Right lobe of liver (tissue), 6 donors: Measurements from ENCODE around the gene DUSP22. TPM values are rescaled to one million over a fixed set of nuclear protein-coding genes. Genes with fewer than 3 reads are reported as not detected.

Experiments
- ATAC-seq, 4 donors: fragments of 200-7000 bp; cut with Tn5 transposase; one replicate each; pipeline ENCODE4 v1.9.1; 2020; ENCODE audit warnings: mild to moderate bottlenecking in 4 of 4, moderate library complexity in 4 of 4
- DNase-seq, 3 donors: peaks; one replicate each; pipeline ENCODE4 v3.0.0-alpha.2; 2020
- H3K27ac ChIP-seq, 3 donors: fragments of 200-600 bp; one replicate each; pipeline ENCODE4 v1.8.0; 2022
- H3K27me3 ChIP-seq, 2 donors: fragments of 200-600 bp; one replicate each; pipeline ENCODE4 v1.8.0; 2022
- H3K36me3 ChIP-seq, 4 donors: fragments of 200-600 bp; sonication (generic) in 1 of 4; one replicate each; pipeline versions ENCODE4 v1.5.1 to v1.8.0; 2017 to 2022; ENCODE audit warnings: control low read depth in 1 of 4
- H3K4me1 ChIP-seq, 4 donors: fragments of 200-600 bp; sonication (generic) in 1 of 4; one replicate each; pipeline versions ENCODE4 v1.5.1 to v1.8.0; 2017 to 2022; ENCODE audit warnings: control low read depth in 1 of 4
- H3K4me3 ChIP-seq, 3 donors: fragments of 200-600 bp; one replicate each; pipeline ENCODE4 v1.8.0; 2022
- H3K9me3 ChIP-seq, 4 donors: fragments of 200-600 bp; sonication (generic) in 1 of 4; one replicate each; pipeline versions ENCODE4 v1.5.1 to v1.8.0; 2017 to 2022; ENCODE audit warnings: control low read depth in 1 of 4
- POLR2A ChIP-seq: fragments of 450-650 bp; IDR thresholded peaks from one replicate; pipeline ENCODE4 v1.6.1; 2017; ENCODE audit warnings: antibody characterized with exemption, mild to moderate bottlenecking
- WGBS: methylation state at CpG from one replicate; pipeline ENCODE4 v1.1.6; 2018; ENCODE audit warnings: low coverage, low lambda C conversion rate; ENCODE audit not compliant: insufficient coverage; ENCODE audit errors: missing lambda C conversion rate; 5-methylcytosine and 5-hydroxymethylcytosine counted together
- intact Hi-C, 2 donors: fragments of 100-400 bp; cut with DNase I; formaldehyde crosslinking; loops; one replicate each; pipeline versions ENCODE4 v1.11.2 to v1.14.1; 2022
- total RNA-seq, 6 experiments: library from RNA; depleted of rRNA in 2 of 6; stranded (reverse); fragments of >200 nt in 2 of 6; fragmentation: NEBNext Ultra II Directional in 3 of 6; extraction: Animal tissue kit (Norgen Biotek cat#: 25700) in 3 of 6; gene quantifications; one replicate each; pipeline versions ENCODE4 v1.1.0 to v1.2.4, GENCODE V29; 2016 to 2023
- TF ChIP-seq, protein P1 (sequence below), 4 donors: fragments of 200-600 bp in 3 of 4; fragments of 450-650 bp in 1 of 4; IDR thresholded peaks; one replicate each; pipeline versions ENCODE4 v1.5.1 to v1.8.0; 2016 to 2022; ENCODE audit warnings: antibody characterized with exemption in 4 of 4, mild to moderate bottlenecking in 2 of 4
- donor health status: DM: no; HTN: yes; CAD: no.
- donor health status: DM: no; HTN: no; CAD: no.
- donor health status: DM: no; HTN: no; CAD: no.
- donor health status: DM: no; HTN: yes; CAD: no.
- donor health status: DM: no; HTN: yes; CAD: no.

Gene DUSP22
- total RNA-seq, 6 experiments from 2014 or later: 20.6 to 24.8 (median 21.3) TPM

GRCh38 chr6:364609-365540 is 72.6 kb downstream of the DUSP22 start:
- TF ChIP-seq, protein P1, sequence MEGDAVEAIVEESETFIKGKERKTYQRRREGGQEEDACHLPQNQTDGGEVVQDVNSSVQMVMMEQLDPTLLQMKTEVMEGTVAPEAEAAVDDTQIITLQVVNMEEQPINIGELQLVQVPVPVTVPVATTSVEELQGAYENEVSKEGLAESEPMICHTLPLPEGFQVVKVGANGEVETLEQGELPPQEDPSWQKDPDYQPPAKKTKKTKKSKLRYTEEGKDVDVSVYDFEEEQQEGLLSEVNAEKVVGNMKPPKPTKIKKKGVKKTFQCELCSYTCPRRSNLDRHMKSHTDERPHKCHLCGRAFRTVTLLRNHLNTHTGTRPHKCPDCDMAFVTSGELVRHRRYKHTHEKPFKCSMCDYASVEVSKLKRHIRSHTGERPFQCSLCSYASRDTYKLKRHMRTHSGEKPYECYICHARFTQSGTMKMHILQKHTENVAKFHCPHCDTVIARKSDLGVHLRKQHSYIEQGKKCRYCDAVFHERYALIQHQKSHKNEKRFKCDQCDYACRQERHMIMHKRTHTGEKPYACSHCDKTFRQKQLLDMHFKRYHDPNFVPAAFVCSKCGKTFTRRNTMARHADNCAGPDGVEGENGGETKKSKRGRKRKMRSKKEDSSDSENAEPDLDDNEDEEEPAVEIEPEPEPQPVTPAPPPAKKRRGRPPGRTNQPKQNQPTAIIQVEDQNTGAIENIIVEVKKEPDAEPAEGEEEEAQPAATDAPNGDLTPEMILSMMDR (IDR thresholded peaks at IDR 0.05): no peak
- no peak for TF ChIP-seq POLR2A
- Histone ChIP-seq H3K9me3 (no peaks in the 10 kb centered on the region), H3K27ac (no peak overlapping the region), H3K36me3 (no peaks in the 10 kb centered on the region), H3K4me1 (peaks cover 0 to 12% (median 4%) of the 10 kb centered on the region in 4 donors), H3K4me3 (no peak overlapping the region), H3K27me3 (peaks cover 0 to 3% of the 10 kb centered on the region in 2 donors)
- WGBS: 56% methylated on average over 11 of the region's 11 CpGs
- no peak for ATAC-seq
- intact Hi-C loops: no loop called here
- no peak for DNase-seq

DNA sequence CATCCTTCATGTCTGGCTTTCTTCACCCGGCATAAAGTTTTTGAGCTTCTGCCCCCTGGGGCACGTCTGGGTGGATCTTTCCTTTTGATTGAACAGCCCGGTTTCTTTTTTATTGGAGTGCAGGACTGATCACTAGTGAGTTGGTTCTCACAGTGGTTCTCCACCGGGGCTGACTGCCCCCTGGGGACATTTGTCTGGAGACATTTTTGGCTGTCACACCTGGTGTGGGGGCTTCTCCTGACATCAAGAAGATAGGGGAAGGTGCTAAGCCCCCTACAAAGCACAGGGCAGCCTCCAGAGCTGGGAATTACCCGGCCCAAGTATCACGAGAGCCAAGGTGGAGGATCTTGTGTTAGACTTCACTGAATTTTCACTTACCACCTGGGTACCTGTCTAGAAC is 73.5 kb downstream of the DUSP22 start:
- H3K27ac ChIP-seq: no peak overlapping the region
- no peaks in the 10 kb centered on the region for H3K9me3 ChIP-seq
- no peak for ATAC-seq
- no peak for DNase-seq
- peaks cover 0 to 3% of the 10 kb centered on the region in 2 donors for H3K27me3 ChIP-seq
- H3K4me1 ChIP-seq: peaks cover 0 to 8% (median 4%) of the 10 kb centered on the region in 4 donors
- intact Hi-C loops: no loop called here
- TF ChIP-seq, protein P1 (IDR thresholded peaks at IDR 0.05): no peak
- no peak for TF ChIP-seq POLR2A
- H3K4me3 ChIP-seq: no peak overlapping the region
- no peaks in the 10 kb centered on the region for H3K36me3 ChIP-seq
- 55% methylated on average over 6 of the region's 6 CpGs for WGBS

DNA sequence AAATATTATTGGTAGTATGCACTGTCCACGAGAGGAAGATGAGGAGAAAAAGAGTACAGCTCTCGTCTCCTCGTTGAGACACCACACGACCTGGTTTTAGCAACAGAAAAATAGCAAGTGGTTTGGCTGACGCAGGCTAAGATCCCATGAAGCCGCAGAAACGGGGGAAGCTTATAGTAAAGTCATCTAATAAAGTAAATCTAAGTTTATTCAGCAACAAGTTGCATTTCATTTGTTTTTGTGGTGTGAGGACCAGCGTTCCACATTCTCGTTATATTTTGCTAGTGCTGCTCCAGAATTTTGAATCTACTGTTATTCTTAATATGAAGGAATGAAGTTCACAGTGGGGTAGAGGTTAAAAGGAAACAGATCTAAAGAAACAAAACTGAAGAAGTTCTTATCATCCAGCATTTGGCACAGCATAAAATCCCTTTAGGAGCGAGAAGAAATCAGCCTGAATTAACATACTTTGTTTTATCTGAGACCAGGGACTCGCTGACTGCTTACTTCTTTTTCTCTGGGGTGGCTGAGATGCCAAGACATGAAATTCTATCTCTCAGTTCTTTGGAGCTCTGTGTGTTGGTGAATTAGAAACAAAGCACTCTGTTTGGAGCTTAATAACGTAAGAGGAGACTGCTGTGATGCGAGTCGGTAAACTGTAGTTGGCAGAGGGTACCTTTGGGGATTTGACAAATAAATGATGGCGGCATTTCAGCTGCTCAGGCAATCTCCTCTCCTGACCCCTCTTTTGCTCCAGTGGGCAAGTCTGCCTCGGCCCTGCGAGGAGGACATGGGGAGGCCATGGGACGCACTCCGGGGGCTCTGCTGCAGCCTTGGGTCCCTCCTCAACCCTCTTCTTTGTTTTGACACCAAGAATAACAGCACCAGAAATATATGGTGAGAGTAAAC is 74.4 kb downstream of the DUSP22 start:
- H3K27ac ChIP-seq: no peak overlapping the region
- TF ChIP-seq, protein P1 (IDR thresholded peaks at IDR 0.05): no peak
- no peak for TF ChIP-seq POLR2A
- H3K36me3 ChIP-seq: no peaks in the 10 kb centered on the region
- H3K4me3 ChIP-seq: no peak overlapping the region
- H3K9me3 ChIP-seq: no peaks in the 10 kb centered on the region
- ATAC-seq (peak in 1 of 4 donors; percentile 11), DNase-seq (peak in 1 of 3 donors; percentile 45)
- WGBS: 56% methylated on average over 15 of the region's 19 CpGs
- intact Hi-C loops: no loop called here
- H3K27me3 ChIP-seq: peaks cover 0 to 3% of the 10 kb centered on the region in 2 donors
- peaks cover 0 to 3% (median 0%) of the 10 kb centered on the region in 4 donors for H3K4me1 ChIP-seq

DNA sequence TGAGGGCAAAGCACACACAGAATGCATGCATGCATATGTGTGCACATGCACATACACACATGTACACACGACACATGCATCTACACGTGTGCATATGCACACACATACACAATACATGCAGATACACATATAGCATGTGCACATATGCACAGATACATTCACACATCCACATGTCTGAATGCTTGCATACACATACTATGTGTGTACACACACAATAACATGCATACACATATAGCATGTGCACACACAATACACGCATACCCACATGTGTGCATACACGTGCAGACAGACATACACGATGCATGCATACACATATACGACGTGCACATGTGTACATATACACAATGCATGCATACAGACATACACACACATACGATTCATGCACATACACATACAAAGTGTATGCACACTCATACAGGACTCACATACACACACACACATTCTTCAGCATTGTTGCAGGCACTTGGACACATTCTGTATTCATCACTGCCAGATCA is 75.1 kb downstream of the DUSP22 start:
- Histone ChIP-seq H3K36me3 (no peaks in the 10 kb centered on the region), H3K9me3 (no peaks in the 10 kb centered on the region)
- ATAC-seq: no peak

More for the DNA sequence above, 75.1 kb downstream of the DUSP22 start:
- Histone ChIP-seq H3K27ac (no peak overlapping the region), H3K4me3 (no peak overlapping the region), H3K4me1 (no peaks in the 10 kb centered on the region), H3K27me3 (peaks cover 0 to 3% of the 10 kb centered on the region in 2 donors)
- DNase-seq: no peak
- TF ChIP-seq, protein P1 (IDR thresholded peaks at IDR 0.05): no peak
- TF ChIP-seq POLR2A: no peak
- WGBS: 64% methylated on average over 8 of the region's 8 CpGs
- intact Hi-C loops: no loop called here
